ENCODE measurements around the gene CRIM1.

Gene CRIM1

DNA sequence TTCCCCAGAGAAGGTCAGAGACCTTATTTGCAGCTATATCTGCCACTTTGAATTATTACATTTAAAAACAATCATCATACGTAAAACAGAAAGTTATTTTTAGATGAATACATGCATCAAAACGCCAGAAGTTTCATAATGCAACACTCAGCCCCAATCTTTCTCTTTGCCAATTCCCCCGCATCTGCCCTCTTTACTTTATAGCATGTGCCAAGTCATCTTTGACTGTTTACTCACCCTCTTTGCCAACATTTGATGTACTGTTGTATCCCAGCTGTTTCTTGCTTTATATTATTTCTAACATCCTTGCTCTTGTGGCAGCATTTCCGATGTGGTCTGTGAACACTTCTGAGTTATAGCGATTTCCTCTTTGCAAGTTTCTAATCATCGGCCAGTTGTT is 86.2 kb downstream of the CRIM1 start:
- H3K36me3 ChIP-seq (ENCODE audit: insufficient read depth, low read length): no peaks in the 10 kb centered on the region
- TF ChIP-seq EZH2phosphoT487 (IDR thresholded peaks at IDR 0.05; ENCODE audit: borderline replicate concordance): no peak
- TF ChIP-seq, protein P1, sequence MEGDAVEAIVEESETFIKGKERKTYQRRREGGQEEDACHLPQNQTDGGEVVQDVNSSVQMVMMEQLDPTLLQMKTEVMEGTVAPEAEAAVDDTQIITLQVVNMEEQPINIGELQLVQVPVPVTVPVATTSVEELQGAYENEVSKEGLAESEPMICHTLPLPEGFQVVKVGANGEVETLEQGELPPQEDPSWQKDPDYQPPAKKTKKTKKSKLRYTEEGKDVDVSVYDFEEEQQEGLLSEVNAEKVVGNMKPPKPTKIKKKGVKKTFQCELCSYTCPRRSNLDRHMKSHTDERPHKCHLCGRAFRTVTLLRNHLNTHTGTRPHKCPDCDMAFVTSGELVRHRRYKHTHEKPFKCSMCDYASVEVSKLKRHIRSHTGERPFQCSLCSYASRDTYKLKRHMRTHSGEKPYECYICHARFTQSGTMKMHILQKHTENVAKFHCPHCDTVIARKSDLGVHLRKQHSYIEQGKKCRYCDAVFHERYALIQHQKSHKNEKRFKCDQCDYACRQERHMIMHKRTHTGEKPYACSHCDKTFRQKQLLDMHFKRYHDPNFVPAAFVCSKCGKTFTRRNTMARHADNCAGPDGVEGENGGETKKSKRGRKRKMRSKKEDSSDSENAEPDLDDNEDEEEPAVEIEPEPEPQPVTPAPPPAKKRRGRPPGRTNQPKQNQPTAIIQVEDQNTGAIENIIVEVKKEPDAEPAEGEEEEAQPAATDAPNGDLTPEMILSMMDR (conservative IDR thresholded peaks at IDR 0.05; ENCODE audit: low read length): no peak
- no peaks in the 10 kb centered on the region; the same call in 1 of the 2 replicates for H3K9me2 ChIP-seq (replicated peaks; ENCODE audit: low read depth, low read length)
- H3K9me3 ChIP-seq (ENCODE audit: insufficient read depth, low read depth, low read length): no peaks in the 10 kb centered on the region
- 0 out of 2 replicates have a peak overlapping the region, but pooled peaks have one; percentile 23 for H2AFZ ChIP-seq (ENCODE audit: low read length)
- H3K4me3 ChIP-seq (ENCODE audit: low read length, poor library complexity, severe bottlenecking): peak overlapping the region; percentile 12
- H3F3A ChIP-seq (ENCODE audit: low read depth): no peaks in the 10 kb centered on the region
- no peaks in the 10 kb centered on the region for H4K20me1 ChIP-seq (ENCODE audit: insufficient read depth, low read length, poor library complexity, severe bottlenecking)
- peaks cover 15% of the 10 kb centered on the region for H3K4me1 ChIP-seq (ENCODE audit: insufficient read depth, low read length, poor library complexity, severe bottlenecking)
- peak overlapping the region; percentile 44 for H3K4me2 ChIP-seq (ENCODE audit: low read depth, low read length, poor library complexity, severe bottlenecking)
- no peaks in the 10 kb centered on the region for H3K27me3 ChIP-seq (ENCODE audit: insufficient read depth, low read length, poor library complexity, severe bottlenecking)
- no peak overlapping the region for H3K9ac ChIP-seq (ENCODE audit: low read depth, low read length, poor library complexity, severe bottlenecking)
- no peaks in the 10 kb centered on the region for H3K79me2 ChIP-seq (ENCODE audit: insufficient read depth, low read length)

DNA sequence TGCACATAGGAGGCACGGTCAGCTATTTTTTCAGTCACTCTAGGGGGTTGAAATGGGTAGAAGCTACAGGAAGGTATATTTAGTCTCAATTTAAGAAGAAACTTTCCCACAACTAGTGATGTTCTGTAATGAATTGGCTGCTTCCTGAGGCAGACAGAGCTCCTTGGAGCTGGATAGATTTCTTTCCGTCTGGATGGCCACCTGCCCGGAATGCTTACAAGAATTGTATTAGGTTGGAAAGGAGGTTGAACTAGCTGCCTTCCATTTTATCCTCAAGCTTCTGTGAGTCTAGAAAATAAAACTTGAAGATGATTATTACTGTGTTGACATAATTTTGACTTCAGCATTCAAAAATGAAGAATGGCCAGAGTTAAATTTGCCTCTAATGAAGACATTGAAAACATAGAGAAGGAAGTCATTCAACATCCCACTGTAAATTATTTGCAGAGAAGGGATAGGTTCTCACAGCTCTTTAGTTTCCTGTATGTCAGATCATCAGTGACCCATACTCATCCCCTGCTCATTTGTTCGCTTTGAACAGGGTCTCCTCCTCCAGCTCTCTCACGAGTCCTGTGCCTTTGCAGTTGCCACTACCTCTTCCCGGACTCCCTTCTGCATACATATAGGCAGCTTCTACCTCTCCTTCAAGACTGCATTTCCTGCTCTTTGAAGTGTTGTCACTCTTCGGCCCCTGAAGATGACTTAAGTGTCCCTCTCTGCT is 88.8 kb downstream of the CRIM1 start:
- Histone ChIP-seq H3F3A (ENCODE audit: low read depth) (no peaks in the 10 kb centered on the region), H3K79me2 (ENCODE audit: insufficient read depth, low read length) (no peaks in the 10 kb centered on the region), H3K36me3 (ENCODE audit: insufficient read depth, low read length) (no peaks in the 10 kb centered on the region), H3K4me1 (ENCODE audit: insufficient read depth, low read length, poor library complexity, severe bottlenecking) (peaks cover 15% of the 10 kb centered on the region), H4K20me1 (ENCODE audit: insufficient read depth, low read length, poor library complexity, severe bottlenecking) (no peaks in the 10 kb centered on the region), H3K4me2 (ENCODE audit: low read depth, low read length, poor library complexity, severe bottlenecking) (no peak overlapping the region), H3K9ac (ENCODE audit: low read depth, low read length, poor library complexity, severe bottlenecking) (no peak overlapping the region), H3K4me3 (ENCODE audit: low read length, poor library complexity, severe bottlenecking) (no peak overlapping the region), H3K9me3 (ENCODE audit: insufficient read depth, low read depth, low read length) (no peaks in the 10 kb centered on the region), H3K9me2 (replicated peaks; ENCODE audit: low read depth, low read length) (no peaks in the 10 kb centered on the region; the same call in 1 of the 2 replicates), H2AFZ (ENCODE audit: low read length) (no peak overlapping the region), H3K27me3 (ENCODE audit: insufficient read depth, low read length, poor library complexity, severe bottlenecking) (no peaks in the 10 kb centered on the region)
- no peak for TF ChIP-seq EZH2phosphoT487 (IDR thresholded peaks at IDR 0.05; ENCODE audit: borderline replicate concordance)
- TF ChIP-seq, protein P1 (conservative IDR thresholded peaks at IDR 0.05; ENCODE audit: low read length): no peak

DNA sequence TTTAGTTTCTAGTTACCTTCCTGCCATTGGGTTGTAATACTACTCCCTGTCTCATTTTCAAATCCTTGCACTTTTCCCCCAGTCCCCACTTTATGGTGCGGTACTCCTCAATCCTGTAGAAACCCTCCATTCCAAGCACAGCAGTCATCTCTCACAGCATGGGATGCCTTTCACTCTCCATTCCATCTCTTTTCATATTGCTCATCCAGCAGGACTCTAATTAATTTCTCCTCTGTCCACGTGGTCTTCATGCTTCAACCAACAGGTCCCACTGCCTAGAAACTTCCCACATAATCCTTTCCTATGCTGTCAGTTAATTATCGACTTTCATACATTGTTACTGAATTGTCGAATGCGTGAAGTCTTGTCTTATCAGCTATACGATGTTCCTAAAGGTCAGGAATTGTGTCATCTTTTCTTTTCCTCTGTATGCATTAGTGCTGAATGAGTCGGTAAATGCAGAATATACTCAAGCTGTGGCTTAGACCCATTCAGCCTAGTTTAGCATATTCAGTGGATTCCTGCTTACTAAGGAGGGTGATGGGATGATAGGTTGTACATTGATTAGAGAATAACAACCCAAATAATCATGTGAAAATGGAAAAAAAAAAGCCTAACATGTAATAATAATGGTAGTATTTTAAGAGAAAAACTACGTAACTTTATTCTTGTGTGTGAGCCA is 89.7 kb downstream of the CRIM1 start:
- Histone ChIP-seq H3K36me3 (ENCODE audit: insufficient read depth, low read length) (no peaks in the 10 kb centered on the region), H3K9me3 (ENCODE audit: insufficient read depth, low read depth, low read length) (no peaks in the 10 kb centered on the region), H3K4me3 (ENCODE audit: low read length, poor library complexity, severe bottlenecking) (no peak overlapping the region), H3K27me3 (ENCODE audit: insufficient read depth, low read length, poor library complexity, severe bottlenecking) (no peaks in the 10 kb centered on the region), H3F3A (ENCODE audit: low read depth) (no peaks in the 10 kb centered on the region), H2AFZ (ENCODE audit: low read length) (no peak overlapping the region), H3K79me2 (ENCODE audit: insufficient read depth, low read length) (no peaks in the 10 kb centered on the region), H3K4me1 (ENCODE audit: insufficient read depth, low read length, poor library complexity, severe bottlenecking) (peaks cover 15% of the 10 kb centered on the region), H3K9me2 (replicated peaks; ENCODE audit: low read depth, low read length) (no peaks in the 10 kb centered on the region; the same call in 1 of the 2 replicates), H3K4me2 (ENCODE audit: low read depth, low read length, poor library complexity, severe bottlenecking) (no peak overlapping the region), H3K9ac (ENCODE audit: low read depth, low read length, poor library complexity, severe bottlenecking) (no peak overlapping the region), H4K20me1 (ENCODE audit: insufficient read depth, low read length, poor library complexity, severe bottlenecking) (no peaks in the 10 kb centered on the region)
- TF ChIP-seq, protein P1 (conservative IDR thresholded peaks at IDR 0.05; ENCODE audit: low read length): no peak
- TF ChIP-seq EZH2phosphoT487 (IDR thresholded peaks at IDR 0.05; ENCODE audit: borderline replicate concordance): no peak

All from Loucy (cell line).